NCI-H1105 (cell line): ENCODE data around the gene DISC1.

ENCODE experiments used
- DNase-seq: peaks from one replicate; lab custom pipeline; 2025; lab: John Stamatoyannopoulos, UW

Gene DISC1

GRCh38 chr1:231817801-231818200, 191.2 kb downstream of the DISC1 start:
- DNase-seq: no peak

GRCh38 chr1:231818337-231818736, 191.7 kb downstream of the DISC1 start:
- DNase-seq: no peak

GRCh38 chr1:231821281-231821680, 194.7 kb downstream of the DISC1 start:
- DNase-seq: no peak

- DNase-seq: no peak
Measured at GRCh38 chr1:231822041-231822440, 195.5 kb downstream of the DISC1 start.

GRCh38 chr1:231826566-231826965, 200.0 kb downstream of the DISC1 start:
- DNase-seq: no peak

- no peak for DNase-seq
Measured at GRCh38 chr1:231827337-231828105, 200.9 kb downstream of the DISC1 start.

- no peak for DNase-seq
Measured at GRCh38 chr1:231828182-231828920, 201.8 kb downstream of the DISC1 start.

GRCh38 chr1:231829332-231829731, 202.7 kb downstream of the DISC1 start:
- DNase-seq: no peak

GRCh38 chr1:231836227-231836893, 209.8 kb downstream of the DISC1 start:
- DNase-seq: no peak

- no peak for DNase-seq
Measured at GRCh38 chr1:231838521-231838920, 211.9 kb downstream of the DISC1 start.

- no peak for DNase-seq
Measured at GRCh38 chr1:231839999-231840398, 213.4 kb downstream of the DISC1 start.

- no peak for DNase-seq
Measured at GRCh38 chr1:231841616-231842344, 215.2 kb downstream of the DISC1 start.

- DNase-seq: no peak
Measured at GRCh38 chr1:231842441-231842840, 215.9 kb downstream of the DISC1 start.

- DNase-seq: no peak
Measured at GRCh38 chr1:231844986-231845502, 218.5 kb downstream of the DISC1 start.

- no peak for DNase-seq
Measured at GRCh38 chr1:231847612-231848397, 221.2 kb downstream of the DISC1 start.

- DNase-seq: no peak
Measured at GRCh38 chr1:231849981-231850380, 223.4 kb downstream of the DISC1 start.

- DNase-seq: no peak
Measured at GRCh38 chr1:231850786-231851185, 224.2 kb downstream of the DISC1 start.

GRCh38 chr1:231853588-231854207, 227.1 kb downstream of the DISC1 start:
- no peak for DNase-seq

- DNase-seq: no peak
Measured at GRCh38 chr1:231855361-231855760, 228.8 kb downstream of the DISC1 start.

GRCh38 chr1:231855926-231856325, 229.3 kb downstream of the DISC1 start:
- no peak for DNase-seq

- DNase-seq: no peak
Measured at GRCh38 chr1:231856426-231856825, 229.8 kb downstream of the DISC1 start.
